NB4 (cell line): ENCODE results near the gene PFDN1.

Experiments used
- DNase-seq: peaks from one replicate; pipeline ENCODE4 v3.0.0; 2010; ENCODE audit warnings: low read depth
- H3K4me3 ChIP-seq: one replicate; pipeline ENCODE4 v1.5.1; 2011; ENCODE audit warnings: mild to moderate bottlenecking, low read depth, low read length, moderate library complexity
- MYC ChIP-seq: IDR thresholded peaks from 2 replicates; pipeline ENCODE4 v1.6.1; 2011; ENCODE audit warnings: low read depth, low read length
- POLR2A ChIP-seq: IDR thresholded peaks from 2 replicates; pipeline ENCODE4 v1.6.1; 2011; ENCODE audit warnings: mild to moderate bottlenecking; ENCODE audit not compliant: insufficient read length; ENCODE audit errors: extremely low read depth
- TF ChIP-seq, protein P1 (sequence below): IDR thresholded peaks from 2 replicates; pipeline ENCODE4 v1.6.1; 2011; ENCODE audit warnings: low read depth, low read length
- TF ChIP-seq, protein P2 (sequence below): IDR thresholded peaks from one replicate; pipeline ENCODE4 v1.5.1; 2012; ENCODE audit warnings: low read depth, low read length

PFDN1 gene

DNA sequence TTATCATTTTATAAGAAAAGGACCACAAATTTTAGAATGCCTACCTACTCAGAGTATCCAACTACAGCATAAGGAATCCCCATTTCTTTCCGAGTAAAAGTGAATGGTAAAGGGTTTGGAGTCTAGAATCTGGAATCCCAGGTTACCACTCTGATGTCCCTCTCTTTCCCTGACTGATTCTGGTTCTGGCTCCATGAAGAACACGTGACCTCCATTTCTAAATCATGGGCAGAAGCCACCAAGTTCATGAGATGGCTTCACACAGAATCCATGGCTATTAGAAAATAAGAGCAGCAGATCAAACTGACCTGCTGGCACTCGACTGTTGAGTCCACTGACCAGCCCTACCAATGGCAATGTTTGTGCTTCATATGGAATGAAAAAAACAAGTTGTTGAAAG, 40.7 kb downstream of the PFDN1 start:
- no peak for DNase-seq
- TF ChIP-seq, protein P1, sequence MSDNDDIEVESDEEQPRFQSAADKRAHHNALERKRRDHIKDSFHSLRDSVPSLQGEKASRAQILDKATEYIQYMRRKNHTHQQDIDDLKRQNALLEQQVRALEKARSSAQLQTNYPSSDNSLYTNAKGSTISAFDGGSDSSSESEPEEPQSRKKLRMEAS = no peak
- TF ChIP-seq, protein P2, sequence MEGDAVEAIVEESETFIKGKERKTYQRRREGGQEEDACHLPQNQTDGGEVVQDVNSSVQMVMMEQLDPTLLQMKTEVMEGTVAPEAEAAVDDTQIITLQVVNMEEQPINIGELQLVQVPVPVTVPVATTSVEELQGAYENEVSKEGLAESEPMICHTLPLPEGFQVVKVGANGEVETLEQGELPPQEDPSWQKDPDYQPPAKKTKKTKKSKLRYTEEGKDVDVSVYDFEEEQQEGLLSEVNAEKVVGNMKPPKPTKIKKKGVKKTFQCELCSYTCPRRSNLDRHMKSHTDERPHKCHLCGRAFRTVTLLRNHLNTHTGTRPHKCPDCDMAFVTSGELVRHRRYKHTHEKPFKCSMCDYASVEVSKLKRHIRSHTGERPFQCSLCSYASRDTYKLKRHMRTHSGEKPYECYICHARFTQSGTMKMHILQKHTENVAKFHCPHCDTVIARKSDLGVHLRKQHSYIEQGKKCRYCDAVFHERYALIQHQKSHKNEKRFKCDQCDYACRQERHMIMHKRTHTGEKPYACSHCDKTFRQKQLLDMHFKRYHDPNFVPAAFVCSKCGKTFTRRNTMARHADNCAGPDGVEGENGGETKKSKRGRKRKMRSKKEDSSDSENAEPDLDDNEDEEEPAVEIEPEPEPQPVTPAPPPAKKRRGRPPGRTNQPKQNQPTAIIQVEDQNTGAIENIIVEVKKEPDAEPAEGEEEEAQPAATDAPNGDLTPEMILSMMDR = no peak
- TF ChIP-seq MYC (no peak), POLR2A (no peak)
- no peak overlapping the region for H3K4me3 ChIP-seq

DNA sequence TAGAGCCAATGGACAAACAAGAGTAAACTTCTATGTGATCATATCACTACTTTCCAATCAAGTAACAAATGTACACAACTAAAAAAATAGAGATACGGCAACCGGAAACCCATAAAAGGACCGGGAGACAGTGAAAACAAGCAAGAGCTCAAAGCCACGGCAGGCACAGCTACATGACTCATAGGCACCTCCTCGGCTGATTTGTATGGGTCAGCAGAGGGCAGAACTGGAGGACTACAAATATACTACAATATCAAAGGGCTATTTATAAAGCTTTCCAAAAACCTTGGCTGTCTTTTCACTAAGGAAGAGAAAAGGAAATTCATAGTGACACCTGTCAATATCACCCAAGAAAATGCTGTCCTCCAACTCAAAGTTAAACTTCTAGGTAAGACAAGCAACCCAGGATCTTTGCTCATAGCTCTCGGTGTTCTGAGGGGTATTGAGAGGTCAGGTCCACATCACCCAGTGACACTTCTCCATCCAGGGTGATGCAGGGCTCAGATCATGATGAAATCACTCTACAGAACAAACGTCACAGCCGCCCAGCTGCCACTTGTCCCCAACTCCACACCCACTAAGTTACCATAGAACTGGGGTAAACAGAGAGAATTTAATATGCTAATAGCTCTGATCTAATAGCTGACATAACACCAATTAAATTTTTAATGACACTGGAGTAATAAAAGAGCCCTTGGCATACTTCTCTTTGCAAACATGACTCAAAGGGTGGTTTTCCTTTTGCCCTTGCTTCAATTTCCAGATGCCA, 41.3 kb downstream of the PFDN1 start:
- peak; percentile 80 for DNase-seq
- H3K4me3 ChIP-seq = no peak overlapping the region
- TF ChIP-seq MYC (no peak), POLR2A (no peak)

DNA sequence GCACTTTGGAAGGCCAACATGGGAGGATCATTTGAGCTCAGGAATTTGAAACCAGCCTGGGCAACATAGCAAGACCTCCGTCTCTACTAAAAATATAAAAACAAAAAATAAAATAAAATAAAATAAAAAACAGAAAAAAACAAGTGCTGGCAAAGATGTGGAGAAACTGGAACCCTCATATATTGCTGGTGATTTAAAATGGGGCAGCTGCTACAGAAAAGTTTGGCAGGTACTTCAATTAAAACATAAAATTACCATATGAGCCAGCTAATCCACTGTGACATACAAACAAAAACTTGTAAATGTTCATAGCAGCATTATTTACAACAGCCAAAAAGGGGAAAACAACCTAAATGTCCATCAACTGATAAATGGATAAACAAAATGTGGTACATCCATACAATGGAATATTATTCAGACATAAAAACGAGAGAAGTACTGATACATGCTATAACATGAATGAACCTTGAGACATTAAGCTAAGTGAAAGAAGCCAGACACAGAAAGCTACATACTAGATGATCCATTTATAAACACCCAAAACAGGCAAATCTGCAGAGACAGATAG, 42.7 kb downstream of the PFDN1 start:
- no peak overlapping the region for H3K4me3 ChIP-seq
- DNase-seq = no peak
- TF ChIP-seq MYC = no peak
- TF ChIP-seq, protein P1 = no peak
- no peak for TF ChIP-seq POLR2A

DNA sequence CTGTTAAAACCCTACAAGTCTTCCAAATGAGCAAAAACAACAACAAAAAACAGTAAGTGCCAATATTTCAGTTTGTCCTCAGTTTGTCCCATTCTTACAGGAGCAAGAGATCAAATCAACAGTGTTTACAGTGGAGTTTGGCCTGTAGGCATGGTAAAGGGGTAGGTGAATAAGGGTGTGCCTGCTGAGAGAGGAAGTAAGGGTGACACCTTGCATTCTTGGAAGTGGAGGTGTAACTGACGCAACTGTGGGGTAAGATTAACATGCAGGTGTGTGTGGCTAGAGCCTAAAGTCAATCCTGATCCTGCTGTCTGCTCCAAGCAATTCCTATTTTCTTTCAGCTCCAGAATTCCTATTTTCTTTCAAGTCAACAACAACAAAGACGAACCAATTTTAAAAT, 43.4 kb downstream of the PFDN1 start:
- TF ChIP-seq POLR2A (no peak), MYC (no peak)
- TF ChIP-seq, protein P1 = no peak
- TF ChIP-seq, protein P2 = no peak
- no peak for DNase-seq
- no peak overlapping the region for H3K4me3 ChIP-seq

DNA sequence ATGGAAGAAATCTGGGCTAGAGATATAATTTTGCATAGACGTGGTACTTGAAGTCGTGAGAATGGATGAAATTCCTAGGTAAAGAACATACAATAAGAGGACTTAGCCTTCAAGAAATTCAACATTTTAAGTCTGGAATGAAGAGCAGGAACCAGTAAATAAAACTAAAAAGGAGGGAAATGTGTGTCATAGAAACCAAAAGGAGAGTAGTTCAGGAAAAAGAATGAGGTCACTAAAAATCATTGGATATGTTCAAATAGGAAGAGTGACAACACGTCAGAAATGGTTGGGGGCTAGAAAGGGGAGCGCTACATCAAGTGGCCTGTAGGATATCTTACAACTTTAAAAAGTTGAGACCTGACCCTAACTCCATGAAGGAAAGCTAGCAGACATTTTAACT, 44.0 kb downstream of the PFDN1 start:
- no peak overlapping the region for H3K4me3 ChIP-seq
- TF ChIP-seq MYC = no peak
- no peak for TF ChIP-seq POLR2A
- TF ChIP-seq, protein P2 = no peak
- TF ChIP-seq, protein P1 = no peak
- DNase-seq = no peak

DNA sequence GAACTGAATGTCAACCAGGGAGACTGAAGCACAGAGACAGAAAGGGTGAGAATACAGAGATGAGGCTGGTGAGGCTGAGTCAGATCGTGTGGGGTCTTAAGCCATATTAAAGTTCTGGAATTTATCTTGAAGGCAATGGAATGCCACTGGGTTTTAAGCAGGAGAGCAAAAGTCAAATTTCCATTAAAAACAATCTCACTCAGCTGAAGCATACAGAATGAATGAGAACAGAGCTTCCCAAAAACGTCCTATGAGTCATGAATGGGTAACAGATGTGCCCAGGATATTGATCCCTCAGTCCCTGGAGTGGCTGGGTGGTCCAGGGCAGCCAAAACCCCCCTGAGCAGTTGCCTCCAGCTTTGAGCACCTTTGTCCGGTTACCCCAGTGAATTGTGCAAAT, 44.9 kb downstream of the PFDN1 start:
- no peak for TF ChIP-seq MYC
- TF ChIP-seq, protein P1 = no peak
- TF ChIP-seq, protein P2 = no peak
- no peak for TF ChIP-seq POLR2A
- DNase-seq = no peak

More for the DNA sequence above, 44.9 kb downstream of the PFDN1 start:
- H3K4me3 ChIP-seq = no peak overlapping the region
